GM23338 (cell line): Measurements from ENCODE around the gene LGI1. TPM values are rescaled to one million over a fixed set of nuclear protein-coding genes. Genes with fewer than 3 reads are reported as not detected.

Source experiments
- polyA plus RNA-seq: library from polyadenylated mRNA; unstranded; fragments of >200 nt; fragmentation: Nextera tagmentation; extraction: Ambion mirVana; gene quantifications from 2 replicates; pipeline ENCODE4 v1.2.1, GENCODE V29; 2016
- total RNA-seq: library from RNA; depleted of rRNA; stranded (reverse); fragments of >200 nt; shearing (Covaris generic); gene quantifications from 2 replicates; pipeline ENCODE4 v1.2.3, GENCODE V29; 2014; rRNA removed
- TF ChIP-seq, protein P1 (sequence below): fragments of 250-450 bp; sonication (Bioruptor Pico); IDR thresholded peaks from 2 replicates; pipeline ENCODE4 v1.5.0; 2020; ENCODE audit warnings: mild to moderate bottlenecking, moderate library complexity

The LGI1 gene
- total and polyA plus RNA-seq, 2 experiments from 2014 or later, result 0.28 to 0.31 TPM

DNA sequence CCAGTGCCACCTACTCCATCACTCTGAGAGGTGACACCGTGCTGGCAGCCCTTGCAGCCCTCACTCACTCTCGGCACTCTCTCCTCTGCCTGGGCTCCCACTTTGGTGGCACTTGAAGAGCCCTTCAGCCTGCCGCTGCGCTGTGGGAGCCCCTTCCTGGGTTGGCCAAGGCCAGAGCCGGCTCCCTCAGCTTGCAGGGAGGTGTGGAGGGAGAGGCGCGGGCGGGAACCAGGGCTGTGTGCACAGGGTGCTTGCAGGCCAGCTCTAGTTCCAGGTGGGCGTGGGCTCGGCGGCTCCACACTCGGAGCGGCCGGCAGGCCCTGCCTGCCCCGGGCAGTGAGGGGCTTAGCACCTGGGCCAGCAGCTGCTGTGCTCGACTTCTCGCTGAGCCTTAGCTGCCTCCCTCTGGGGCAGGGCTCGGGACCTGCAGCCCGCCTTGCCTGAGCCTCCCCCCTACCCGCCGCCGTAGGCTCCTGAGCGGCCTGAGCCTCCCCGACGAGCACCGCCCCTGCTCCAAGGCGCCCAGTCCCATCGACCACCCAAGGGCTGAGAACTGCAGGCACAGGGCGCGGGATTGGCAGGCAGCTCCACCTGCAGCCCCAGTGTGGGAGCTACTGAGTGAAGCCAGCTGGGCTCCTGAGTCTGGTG, 87.4 kb downstream of the LGI1 start (continued):
- TF ChIP-seq, protein P1, sequence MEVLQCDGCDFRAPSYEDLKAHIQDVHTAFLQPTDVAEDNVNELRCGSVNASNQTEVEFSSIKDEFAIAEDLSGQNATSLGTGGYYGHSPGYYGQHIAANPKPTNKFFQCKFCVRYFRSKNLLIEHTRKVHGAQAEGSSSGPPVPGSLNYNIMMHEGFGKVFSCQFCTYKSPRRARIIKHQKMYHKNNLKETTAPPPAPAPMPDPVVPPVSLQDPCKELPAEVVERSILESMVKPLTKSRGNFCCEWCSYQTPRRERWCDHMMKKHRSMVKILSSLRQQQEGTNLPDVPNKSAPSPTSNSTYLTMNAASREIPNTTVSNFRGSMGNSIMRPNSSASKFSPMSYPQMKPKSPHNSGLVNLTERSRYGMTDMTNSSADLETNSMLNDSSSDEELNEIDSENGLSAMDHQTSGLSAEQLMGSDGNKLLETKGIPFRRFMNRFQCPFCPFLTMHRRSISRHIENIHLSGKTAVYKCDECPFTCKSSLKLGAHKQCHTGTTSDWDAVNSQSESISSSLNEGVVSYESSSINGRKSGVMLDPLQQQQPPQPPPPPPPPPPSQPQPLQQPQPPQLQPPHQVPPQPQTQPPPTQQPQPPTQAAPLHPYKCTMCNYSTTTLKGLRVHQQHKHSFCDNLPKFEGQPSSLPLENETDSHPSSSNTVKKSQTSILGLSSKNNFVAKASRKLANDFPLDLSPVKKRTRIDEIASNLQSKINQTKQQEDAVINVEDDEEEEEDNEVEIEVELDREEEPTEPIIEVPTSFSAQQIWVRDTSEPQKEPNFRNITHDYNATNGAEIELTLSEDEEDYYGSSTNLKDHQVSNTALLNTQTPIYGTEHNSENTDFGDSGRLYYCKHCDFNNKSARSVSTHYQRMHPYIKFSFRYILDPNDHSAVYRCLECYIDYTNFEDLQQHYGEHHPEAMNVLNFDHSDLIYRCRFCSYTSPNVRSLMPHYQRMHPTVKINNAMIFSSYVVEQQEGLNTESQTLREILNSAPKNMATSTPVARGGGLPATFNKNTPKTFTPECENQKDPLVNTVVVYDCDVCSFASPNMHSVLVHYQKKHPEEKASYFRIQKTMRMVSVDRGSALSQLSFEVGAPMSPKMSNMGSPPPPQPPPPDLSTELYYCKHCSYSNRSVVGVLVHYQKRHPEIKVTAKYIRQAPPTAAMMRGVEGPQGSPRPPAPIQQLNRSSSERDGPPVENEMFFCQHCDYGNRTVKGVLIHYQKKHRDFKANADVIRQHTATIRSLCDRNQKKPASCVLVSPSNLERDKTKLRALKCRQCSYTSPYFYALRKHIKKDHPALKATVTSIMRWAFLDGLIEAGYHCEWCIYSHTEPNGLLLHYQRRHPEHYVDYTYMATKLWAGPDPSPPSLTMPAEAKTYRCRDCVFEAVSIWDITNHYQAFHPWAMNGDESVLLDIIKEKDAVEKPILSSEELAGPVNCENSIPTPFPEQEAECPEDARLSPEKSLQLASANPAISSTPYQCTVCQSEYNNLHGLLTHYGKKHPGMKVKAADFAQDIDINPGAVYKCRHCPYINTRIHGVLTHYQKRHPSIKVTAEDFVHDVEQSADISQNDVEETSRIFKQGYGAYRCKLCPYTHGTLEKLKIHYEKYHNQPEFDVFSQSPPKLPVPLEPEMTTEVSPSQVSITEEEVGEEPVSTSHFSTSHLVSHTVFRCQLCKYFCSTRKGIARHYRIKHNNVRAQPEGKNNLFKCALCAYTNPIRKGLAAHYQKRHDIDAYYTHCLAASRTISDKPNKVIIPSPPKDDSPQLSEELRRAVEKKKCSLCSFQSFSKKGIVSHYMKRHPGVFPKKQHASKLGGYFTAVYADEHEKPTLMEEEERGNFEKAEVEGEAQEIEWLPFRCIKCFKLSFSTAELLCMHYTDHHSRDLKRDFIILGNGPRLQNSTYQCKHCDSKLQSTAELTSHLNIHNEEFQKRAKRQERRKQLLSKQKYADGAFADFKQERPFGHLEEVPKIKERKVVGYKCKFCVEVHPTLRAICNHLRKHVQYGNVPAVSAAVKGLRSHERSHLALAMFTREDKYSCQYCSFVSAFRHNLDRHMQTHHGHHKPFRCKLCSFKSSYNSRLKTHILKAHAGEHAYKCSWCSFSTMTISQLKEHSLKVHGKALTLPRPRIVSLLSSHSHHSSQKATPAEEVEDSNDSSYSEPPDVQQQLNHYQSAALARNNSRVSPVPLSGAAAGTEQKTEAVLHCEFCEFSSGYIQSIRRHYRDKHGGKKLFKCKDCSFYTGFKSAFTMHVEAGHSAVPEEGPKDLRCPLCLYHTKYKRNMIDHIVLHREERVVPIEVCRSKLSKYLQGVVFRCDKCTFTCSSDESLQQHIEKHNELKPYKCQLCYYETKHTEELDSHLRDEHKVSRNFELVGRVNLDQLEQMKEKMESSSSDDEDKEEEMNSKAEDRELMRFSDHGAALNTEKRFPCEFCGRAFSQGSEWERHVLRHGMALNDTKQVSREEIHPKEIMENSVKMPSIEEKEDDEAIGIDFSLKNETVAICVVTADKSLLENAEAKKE (CRISPR knock-in tag), result no peak

Other genes with a start within 250 kb of the LGI1 start
- gene FFAR4, start 191.3 kb upstream of the LGI1 start, total RNA-seq, result not detected in 2 replicates
- gene FFAR4, start 191.3 kb upstream of the LGI1 start, polyA plus RNA-seq, result 0.06 TPM in 1 of 2 replicates, not detected in the other
- gene RBP4, start 156.7 kb upstream of the LGI1 start, total RNA-seq, result 0.23 and 1.0 TPM in 2 replicates
- gene RBP4, start 156.7 kb upstream of the LGI1 start, polyA plus RNA-seq, result 0.47 and 0.79 TPM in 2 replicates
- not detected in 2 replicates for gene PDE6C, start 145.4 kb upstream of the LGI1 start, total RNA-seq
- 0.06 and 0.17 TPM in 2 replicates for gene PDE6C, start 145.4 kb upstream of the LGI1 start, polyA plus RNA-seq
- gene FRA10AC1, start 55.3 kb upstream of the LGI1 start, total RNA-seq, result 12.1 and 51.5 TPM in 2 replicates
- gene FRA10AC1, start 55.3 kb upstream of the LGI1 start, polyA plus RNA-seq, result 34.3 and 35.4 TPM in 2 replicates
- 3.9 and 7.2 TPM in 2 replicates for gene SLC35G1, start 136.0 kb downstream of the LGI1 start, total RNA-seq
- gene SLC35G1, start 136.0 kb downstream of the LGI1 start, polyA plus RNA-seq, result 3.3 and 4.1 TPM in 2 replicates
- gene PLCE1, start 236.0 kb downstream of the LGI1 start, total RNA-seq, result 0.08 and 0.10 TPM in 2 replicates
- gene PLCE1, start 236.0 kb downstream of the LGI1 start, polyA plus RNA-seq, result 0.49 and 0.58 TPM in 2 replicates